Uterus (tissue), 4 donors: ENCODE results near the gene BACE2. TPM values are rescaled to one million over a fixed set of nuclear protein-coding genes. Genes with fewer than 3 reads are reported as not detected.

ENCODE experiments used
- DNase-seq, 2 donors: peaks; one replicate each; pipeline ENCODE4 v3.0.0-alpha.2; 2019 to 2020
- H3K27ac ChIP-seq, 2 donors: fragments of 200-600 bp; sonication (generic); 1 replicate in 1 of 2; 2 replicates in 1 of 2; pipeline ENCODE4 v1.5.1; 2016 to 2018
- H3K27me3 ChIP-seq, 2 donors: fragments of 200-600 bp; sonication (generic); one replicate each; pipeline ENCODE4 v1.5.1; 2018 to 2019; ENCODE audit warnings: control low read depth in 1 of 2
- H3K36me3 ChIP-seq, 2 donors: fragments of 200-600 bp; sonication (generic); one replicate each; pipeline ENCODE4 v1.5.1; 2019; ENCODE audit warnings: control low read depth in 1 of 2
- H3K4me1 ChIP-seq, 2 donors: fragments of 200-600 bp; sonication (generic); one replicate each; pipeline ENCODE4 v1.5.1; 2018 to 2019; ENCODE audit warnings: control low read depth in 1 of 2
- H3K4me3 ChIP-seq, 2 donors: fragments of 200-600 bp; sonication (generic); 1 replicate in 1 of 2; 2 replicates in 1 of 2; pipeline ENCODE4 v1.5.1; 2018 to 2019; ENCODE audit warnings: mild to moderate bottlenecking in 1 of 2
- H3K9me3 ChIP-seq, 2 donors: fragments of 200-600 bp; sonication (generic); one replicate each; pipeline ENCODE4 v1.5.1; 2019; ENCODE audit warnings: control low read depth in 1 of 2
- CTCF ChIP-seq, 4 experiments: fragments of 200-600 bp in 2 of 4; fragments of 450-650 bp in 2 of 4; sonication (generic) in 2 of 4; IDR thresholded peaks; one replicate each; pipeline ENCODE4 v1.5.1; 2016 to 2019; ENCODE audit warnings: antibody characterized with exemption in 4 of 4, mild to moderate bottlenecking in 2 of 4, moderate library complexity in 1 of 4
- POLR2A ChIP-seq, 2 donors: fragments of 450-650 bp; IDR thresholded peaks; one replicate each; pipeline ENCODE4 v1.6.1; 2016; ENCODE audit warnings: antibody characterized with exemption in 2 of 2, mild to moderate bottlenecking in 1 of 2, moderate library complexity in 1 of 2
- intact Hi-C: fragments of 100-400 bp; cut with DNase I; formaldehyde crosslinking; loops from one replicate; pipeline ENCODE4 v1.15.1; 2023; ENCODE audit warnings: low total_unique reads
- total RNA-seq, 4 donors: library from RNA; depleted of rRNA in 3 of 4; stranded (reverse); fragments of >200 nt in 3 of 4; gene quantifications; one replicate each; pipeline versions ENCODE4 v1.1.0 to v1.2.4, GENCODE V29; 2014 to 2023
- donor health status: DM: yes; HTN: yes; CAD: no.

Gene BACE2
- 10 to 100 TPM; 22.8 to 98.8 (median 76.5) TPM for total RNA-seq

GRCh38 chr21:41167348-41168342 is at the start of gene BACE2:
BACE2 (plus strand) TSS chr21:41168160; CDS start chr21:41168264, 104 bp downstream.
- TF ChIP-seq POLR2A (IDR thresholded peaks at IDR 0.05) (peak in 1 of 2 donors; percentile 68), CTCF (IDR thresholded peaks at IDR 0.05) (peak; percentile 26 to 82 (median 74))
- Histone ChIP-seq H3K36me3 (no peaks in the 10 kb centered on the region), H3K4me3 (peak within 1 kb of the TSS; percentile 70), H3K27ac (peak within 1 kb of the TSS; percentile 90 to 97), H3K27me3 (no peaks in the 10 kb centered on the region), H3K9me3 (no peaks in the 10 kb centered on the region), H3K4me1 (peaks cover 0 to 10% of the 10 kb centered on the region in 2 donors)
- peak; percentile 79 to 83 for DNase-seq
- intact Hi-C loops = loop anchor here (10.0 kb wide), 1 partner anchor 257 kb away; the partner anchor contains the start of gene MX1

GRCh38 chr21:41119901-41120300 is 48.1 kb upstream of the BACE2 start:
- no peak for DNase-seq
- Histone ChIP-seq H3K9me3 (no peaks in the 10 kb centered on the region), H3K36me3 (no peaks in the 10 kb centered on the region), H3K4me3 (no peak overlapping the region), H3K27me3 (no peaks in the 10 kb centered on the region), H3K27ac (no peak overlapping the region), H3K4me1 (no peaks in the 10 kb centered on the region)
- TF ChIP-seq POLR2A (IDR thresholded peaks at IDR 0.05) (no peak), CTCF (IDR thresholded peaks at IDR 0.05) (no peak)
- intact Hi-C loops = no loop called here

GRCh38 chr21:41120997-41121396 is 47.0 kb upstream of the BACE2 start:
- Histone ChIP-seq H3K27me3 (no peaks in the 10 kb centered on the region), H3K4me1 (no peaks in the 10 kb centered on the region), H3K36me3 (no peaks in the 10 kb centered on the region), H3K27ac (no peak overlapping the region), H3K9me3 (no peaks in the 10 kb centered on the region), H3K4me3 (no peak overlapping the region)
- no peak for TF ChIP-seq CTCF (IDR thresholded peaks at IDR 0.05)
- no peak for TF ChIP-seq POLR2A (IDR thresholded peaks at IDR 0.05)
- intact Hi-C loops = no loop called here
- no peak for DNase-seq

- Histone ChIP-seq H3K9me3 (no peaks in the 10 kb centered on the region), H3K4me1 (no peaks in the 10 kb centered on the region), H3K27me3 (no peaks in the 10 kb centered on the region), H3K4me3 (no peak overlapping the region), H3K36me3 (no peaks in the 10 kb centered on the region), H3K27ac (no peak overlapping the region)
- intact Hi-C loops = no loop called here
- TF ChIP-seq POLR2A (IDR thresholded peaks at IDR 0.05) = no peak
- peak; percentile 72 to 86 (median 78) for TF ChIP-seq CTCF (IDR thresholded peaks at IDR 0.05)
- DNase-seq = peak; percentile 77 to 81
Measured at GRCh38 chr21:41121785-41122415, 46.1 kb upstream of the BACE2 start.
